Stimulated activated CD8-positive, alpha-beta memory T cell treated with anti-CD3 and anti-CD28 coated beads, Interleukin-7, amount 100 ng/mL, for 4 hours (primary cell): Measurements from ENCODE around the gene APOOL.

Experiments
- DNase-seq, 2 donors: peaks; one replicate each; pipeline ENCODE4 v3.0.0-alpha.2; 2020; ENCODE audit warnings: low read depth in 2 of 2

Gene APOOL

GRCh38 chrX:85084770-85085393 lies 81.2 kb downstream of the APOOL start:
- no peak for DNase-seq

- no peak for DNase-seq
Observed at GRCh38 chrX:85089321-85089840, 85.7 kb downstream of the APOOL start.

GRCh38 chrX:85107407-85107806 lies 103.7 kb downstream of the APOOL start:
- DNase-seq = no peak

GRCh38 chrX:85108165-85108564 lies 104.5 kb downstream of the APOOL start:
- DNase-seq = no peak

GRCh38 chrX:85109235-85109634 lies 105.6 kb downstream of the APOOL start:
- no peak for DNase-seq

- DNase-seq = no peak
Observed at GRCh38 chrX:85111347-85111746, 107.7 kb downstream of the APOOL start.

GRCh38 chrX:85112293-85112692 lies 108.6 kb downstream of the APOOL start:
- no peak for DNase-seq

- DNase-seq = no peak
Observed at GRCh38 chrX:85113746-85114145, 110.1 kb downstream of the APOOL start.

- no peak for DNase-seq
Observed at GRCh38 chrX:85114171-85114570, 110.5 kb downstream of the APOOL start.

- no peak for DNase-seq
Observed at GRCh38 chrX:85114776-85115175, 111.1 kb downstream of the APOOL start.

- no peak for DNase-seq
Observed at GRCh38 chrX:85115252-85115651, 111.6 kb downstream of the APOOL start.

GRCh38 chrX:85136409-85136808 lies 132.7 kb downstream of the APOOL start:
- no peak for DNase-seq

GRCh38 chrX:85139422-85139821 lies 135.7 kb downstream of the APOOL start:
- no peak for DNase-seq

- DNase-seq = no peak
Observed at GRCh38 chrX:85140964-85141363, 137.3 kb downstream of the APOOL start.
